Parathyroid adenoma (tissue), 2 donors: ENCODE results near the gene MAN1A1.

Experiments used
- H2AFZ ChIP-seq: fragments of 300-600 bp; sonication (generic); one replicate; pipeline ENCODE4 v1.7.0; 2017; ENCODE audit warnings: antibody characterized with exemption, mild to moderate bottlenecking
- H3K27ac ChIP-seq: fragments of 300-600 bp; sonication (generic); one replicate; pipeline ENCODE4 v1.7.0; 2017
- H3K27me3 ChIP-seq: fragments of 300-600 bp; sonication (generic); one replicate; pipeline ENCODE4 v1.7.0; 2017; ENCODE audit warnings: low read length; ENCODE audit not compliant: control insufficient read depth, insufficient read depth
- H3K36me3 ChIP-seq: fragments of 300-600 bp; sonication (generic); one replicate; pipeline ENCODE4 v1.7.0; 2017; ENCODE audit warnings: low read length; ENCODE audit not compliant: control insufficient read depth, insufficient read depth
- H3K4me1 ChIP-seq: fragments of 300-600 bp; sonication (generic); one replicate; pipeline ENCODE4 v1.7.0; 2017; ENCODE audit warnings: control low read depth
- H3K4me2 ChIP-seq: fragments of 300-600 bp; sonication (generic); one replicate; pipeline ENCODE4 v1.7.0; 2017; ENCODE audit warnings: low read length
- H3K4me3 ChIP-seq: fragments of 300-600 bp; sonication (generic); one replicate; pipeline ENCODE4 v1.7.0; 2017; ENCODE audit warnings: low read depth, low read length
- H3K79me2 ChIP-seq: fragments of 300-600 bp; sonication (generic); one replicate; pipeline ENCODE4 v1.7.0; 2017; ENCODE audit warnings: control low read depth
- H3K9ac ChIP-seq: fragments of 300-600 bp; sonication (generic); one replicate; pipeline ENCODE4 v1.7.0; 2017; ENCODE audit warnings: mild to moderate bottlenecking
- H3K9me3 ChIP-seq: fragments of 300-600 bp; sonication (generic); one replicate; pipeline ENCODE4 v1.7.0; 2017; ENCODE audit warnings: low read length; ENCODE audit not compliant: control insufficient read depth
- CTCF ChIP-seq: fragments of 300-600 bp; sonication (generic); IDR thresholded peaks from one replicate; pipeline ENCODE4 v1.7.0; 2017; ENCODE audit warnings: antibody characterized with exemption, mild to moderate bottlenecking
- donor health status: primary hyperparathyroidism.

The MAN1A1 gene

GRCh38 chr6:119140196-119141140, 209.1 kb downstream of the MAN1A1 start:
- H3K27ac ChIP-seq, result no peak overlapping the region
- no peak for TF ChIP-seq CTCF

GRCh38 chr6:119138906-119139541, 210.5 kb downstream of the MAN1A1 start:
- H3K79me2 ChIP-seq, result no peaks in the 10 kb centered on the region
- no peak overlapping the region for H3K4me2 ChIP-seq
- no peak overlapping the region for H3K4me3 ChIP-seq
- no peak overlapping the region for H3K9ac ChIP-seq
- no peaks in the 10 kb centered on the region for H3K27me3 ChIP-seq
- H3K27ac ChIP-seq, result no peak overlapping the region
- TF ChIP-seq CTCF, result no peak
- no peaks in the 10 kb centered on the region for H3K4me1 ChIP-seq
- peak overlapping the region; percentile 51 for H2AFZ ChIP-seq
- H3K36me3 ChIP-seq, result no peaks in the 10 kb centered on the region
- no peaks in the 10 kb centered on the region for H3K9me3 ChIP-seq

More at GRCh38 chr6:119140196-119141140, 209.1 kb downstream of the MAN1A1 start:
- H3K79me2 ChIP-seq, result no peaks in the 10 kb centered on the region
- no peaks in the 10 kb centered on the region for H3K9me3 ChIP-seq
- H2AFZ ChIP-seq, result no peak overlapping the region
- H3K4me1 ChIP-seq, result no peaks in the 10 kb centered on the region
- no peak overlapping the region for H3K4me3 ChIP-seq
- no peaks in the 10 kb centered on the region for H3K36me3 ChIP-seq
- no peak overlapping the region for H3K9ac ChIP-seq
- no peaks in the 10 kb centered on the region for H3K27me3 ChIP-seq
- no peak overlapping the region for H3K4me2 ChIP-seq

GRCh38 chr6:119137194-119138072, 212.1 kb downstream of the MAN1A1 start:
- no peaks in the 10 kb centered on the region for H3K36me3 ChIP-seq
- H3K27me3 ChIP-seq, result no peaks in the 10 kb centered on the region
- no peaks in the 10 kb centered on the region for H3K4me1 ChIP-seq
- no peak overlapping the region for H3K9ac ChIP-seq
- H3K27ac ChIP-seq, result no peak overlapping the region
- H3K4me3 ChIP-seq, result no peak overlapping the region
- no peak overlapping the region for H2AFZ ChIP-seq
- no peak for TF ChIP-seq CTCF
- no peak overlapping the region for H3K4me2 ChIP-seq
- no peaks in the 10 kb centered on the region for H3K79me2 ChIP-seq
- no peaks in the 10 kb centered on the region for H3K9me3 ChIP-seq

GRCh38 chr6:119134752-119135151, 214.8 kb downstream of the MAN1A1 start:
- no peak for TF ChIP-seq CTCF
- no peaks in the 10 kb centered on the region for H3K9me3 ChIP-seq
- H3K79me2 ChIP-seq, result no peaks in the 10 kb centered on the region
- no peak overlapping the region for H3K27ac ChIP-seq
- H3K36me3 ChIP-seq, result no peaks in the 10 kb centered on the region
- H2AFZ ChIP-seq, result no peak overlapping the region
- no peaks in the 10 kb centered on the region for H3K4me1 ChIP-seq
- H3K4me2 ChIP-seq, result no peak overlapping the region
- H3K4me3 ChIP-seq, result no peak overlapping the region
- H3K9ac ChIP-seq, result no peak overlapping the region
- H3K27me3 ChIP-seq, result no peaks in the 10 kb centered on the region
